Activated CD4-positive, alpha-beta T cell treated with anti-CD3 and anti-CD28 coated beads, Interleukin-2, amount 50 U/mL, for 48 hours (primary cell): ENCODE measurements around the gene C8A.

Experiments used
- DNase-seq, 2 experiments: peaks; one replicate each; pipeline ENCODE4 v3.0.0-alpha.2; 2020

C8A gene

DNA sequence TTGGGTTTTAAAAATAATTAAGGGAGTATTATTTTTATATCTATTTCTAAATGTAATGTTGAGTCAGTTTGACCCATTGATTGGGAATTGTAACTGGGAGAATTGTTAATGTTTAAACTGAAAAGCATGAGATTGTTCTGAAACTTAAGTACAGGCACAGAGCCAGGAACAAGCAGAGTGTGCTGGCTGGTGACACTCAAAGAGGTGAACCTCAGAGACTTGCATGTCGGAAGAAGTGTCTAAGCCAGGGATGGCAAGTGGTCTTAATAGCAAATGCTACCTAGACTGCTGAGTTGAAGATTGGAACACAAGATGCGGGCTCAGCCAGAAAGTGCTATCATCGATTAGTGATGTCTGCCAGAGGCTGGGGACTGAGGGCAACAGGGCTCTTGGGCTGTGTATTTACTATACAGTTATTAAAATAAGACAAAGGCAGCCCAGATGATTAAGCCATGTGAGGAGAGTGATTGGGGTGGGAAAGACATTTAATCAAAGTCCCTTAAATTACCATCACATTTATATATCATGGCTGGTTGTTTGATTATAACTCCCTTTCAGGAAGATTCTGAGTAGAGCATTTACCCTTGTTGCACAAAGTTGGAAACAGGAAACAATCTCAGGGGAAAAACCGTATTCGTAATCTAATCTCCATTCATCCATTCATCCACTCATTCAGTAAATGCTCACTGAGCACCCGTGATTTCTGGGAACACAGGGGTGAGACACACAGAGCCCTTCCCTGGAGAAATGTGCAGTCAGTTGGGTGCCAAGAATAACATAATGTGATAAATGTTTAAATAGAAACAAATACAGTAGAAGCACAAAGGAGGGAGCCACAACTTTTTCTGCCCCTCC, 42.8 kb downstream of the C8A start:
- no peak for DNase-seq

DNA sequence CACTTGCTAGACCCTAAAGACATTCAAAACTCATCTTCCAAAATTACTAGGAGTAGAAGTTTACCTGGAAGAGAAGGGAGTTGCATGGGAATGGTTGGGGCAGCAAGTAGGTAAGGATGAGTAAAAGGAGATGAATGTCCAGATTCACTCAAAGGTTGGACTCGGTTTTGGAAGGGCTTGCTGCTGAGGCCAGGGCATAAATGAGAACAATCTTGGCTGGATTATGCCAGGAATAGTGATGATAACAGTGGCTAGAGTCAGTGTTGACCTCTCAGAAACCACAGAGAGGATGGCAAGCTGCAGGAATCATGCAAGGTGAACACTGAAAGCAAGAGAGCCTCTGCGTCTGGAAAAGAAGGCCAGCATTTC, 43.4 kb downstream of the C8A start:
- no peak for DNase-seq

DNA sequence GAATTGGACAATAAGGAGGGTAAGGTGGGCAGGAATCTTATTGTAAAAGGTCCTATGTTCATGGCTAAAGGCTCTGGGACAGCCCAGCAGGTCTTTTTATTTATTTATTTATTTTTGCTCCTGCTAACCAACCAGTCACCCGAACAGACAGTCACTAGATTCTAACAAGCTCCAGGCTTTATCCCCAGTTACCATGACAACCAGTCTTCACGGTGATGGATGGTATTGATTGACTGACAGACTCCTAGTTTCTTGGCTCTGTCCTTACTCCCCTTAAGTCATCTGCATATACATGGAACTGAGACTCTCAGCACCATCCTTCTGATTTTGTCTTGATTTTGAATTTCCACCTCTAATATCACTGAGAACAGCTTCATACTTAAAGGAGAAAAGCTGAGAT, 44.3 kb downstream of the C8A start:
- no peak for DNase-seq

DNA sequence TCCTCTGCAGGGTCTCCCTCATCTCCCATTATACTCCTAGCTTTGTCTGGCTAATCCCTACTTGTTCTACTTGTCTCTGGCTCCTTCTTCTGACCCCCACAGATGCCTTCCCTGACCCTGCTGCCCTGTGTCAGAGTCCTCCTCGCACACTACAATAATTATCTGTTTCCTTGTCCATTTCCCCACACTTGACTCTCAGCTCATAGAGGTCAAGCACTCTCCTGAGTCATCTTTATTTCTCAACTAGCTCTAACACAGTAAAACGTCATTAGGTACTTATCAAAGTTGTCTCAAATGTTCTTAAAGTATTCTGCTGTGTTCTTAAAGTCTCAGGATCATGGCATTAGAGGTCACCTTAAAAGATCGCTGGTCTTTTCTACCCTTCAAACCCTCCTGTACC, 47.1 kb downstream of the C8A start:
- no peak for DNase-seq

DNA sequence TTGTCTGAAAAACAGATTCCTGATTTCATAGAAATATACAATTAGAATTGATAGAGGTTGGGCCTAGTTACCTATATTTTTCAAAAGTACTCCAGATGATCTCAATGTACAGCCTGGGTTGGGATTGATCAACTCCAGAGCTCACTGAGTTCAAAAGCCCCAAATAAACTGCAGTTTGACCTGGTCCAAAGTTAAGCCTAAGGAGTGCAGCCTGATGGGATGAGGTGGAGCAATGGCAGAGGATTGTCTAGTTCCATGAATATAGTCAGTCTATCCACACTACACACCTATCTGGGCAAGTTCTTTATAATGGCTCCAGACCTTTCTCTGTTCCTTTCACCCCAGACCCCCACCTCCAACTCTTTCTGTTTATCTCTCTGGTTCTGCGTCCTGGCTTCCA, 49.2 kb downstream of the C8A start:
- no peak for DNase-seq

DNA sequence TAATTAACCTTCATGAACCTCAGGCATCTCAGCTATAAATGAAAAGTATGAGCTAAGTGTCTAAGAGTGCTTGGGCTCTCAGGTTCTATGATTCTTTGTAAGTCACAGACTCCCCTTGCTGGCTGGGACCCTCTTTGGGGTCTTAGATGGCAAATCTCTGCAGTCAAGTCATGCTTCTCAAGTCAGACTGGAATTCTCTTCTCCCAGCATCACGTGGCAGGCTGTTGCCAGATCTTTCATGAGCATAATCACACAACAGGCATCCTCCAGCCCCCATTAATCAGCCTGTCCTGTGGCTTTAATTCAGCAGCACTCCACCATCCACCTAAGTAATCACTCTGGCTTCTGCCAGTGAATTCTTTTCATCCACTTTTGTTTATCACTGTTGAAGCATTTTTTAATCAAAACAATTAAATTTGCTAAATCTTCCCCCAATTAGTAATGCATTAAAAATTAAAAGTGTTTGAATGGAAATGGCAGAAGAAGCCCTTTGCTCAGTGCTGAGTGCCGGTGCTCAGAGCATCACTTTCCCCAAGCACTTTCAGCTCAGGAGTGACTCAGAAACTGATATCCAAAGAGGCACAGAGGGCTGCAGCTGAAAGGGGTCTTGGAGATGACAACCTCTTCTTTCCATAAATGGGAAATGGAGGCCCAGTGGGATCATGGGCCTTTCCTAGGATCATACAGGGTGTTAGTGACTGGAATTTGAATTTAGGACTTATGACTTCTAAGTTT, 50.2 kb downstream of the C8A start:
- no peak for DNase-seq

DNA sequence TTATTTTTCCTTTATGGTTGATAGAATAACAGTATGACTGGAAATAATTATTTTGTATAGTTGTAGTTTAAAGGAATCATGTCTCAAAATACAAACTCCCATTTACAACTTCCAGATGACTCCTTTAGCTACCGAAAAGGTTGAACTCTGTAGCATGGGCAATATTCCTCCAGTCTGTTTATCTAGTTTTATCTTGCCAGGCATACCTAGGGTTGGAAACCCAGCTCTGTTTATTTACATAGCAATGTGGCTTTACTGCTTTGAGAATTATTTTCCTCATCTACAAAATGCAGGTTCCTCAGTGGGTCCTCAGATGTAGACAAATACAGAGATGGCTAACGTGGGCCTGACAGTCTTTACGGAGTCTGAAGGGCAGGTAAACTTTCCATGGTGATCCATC, 51.1 kb downstream of the C8A start:
- DNase-seq, result no peak

DNA sequence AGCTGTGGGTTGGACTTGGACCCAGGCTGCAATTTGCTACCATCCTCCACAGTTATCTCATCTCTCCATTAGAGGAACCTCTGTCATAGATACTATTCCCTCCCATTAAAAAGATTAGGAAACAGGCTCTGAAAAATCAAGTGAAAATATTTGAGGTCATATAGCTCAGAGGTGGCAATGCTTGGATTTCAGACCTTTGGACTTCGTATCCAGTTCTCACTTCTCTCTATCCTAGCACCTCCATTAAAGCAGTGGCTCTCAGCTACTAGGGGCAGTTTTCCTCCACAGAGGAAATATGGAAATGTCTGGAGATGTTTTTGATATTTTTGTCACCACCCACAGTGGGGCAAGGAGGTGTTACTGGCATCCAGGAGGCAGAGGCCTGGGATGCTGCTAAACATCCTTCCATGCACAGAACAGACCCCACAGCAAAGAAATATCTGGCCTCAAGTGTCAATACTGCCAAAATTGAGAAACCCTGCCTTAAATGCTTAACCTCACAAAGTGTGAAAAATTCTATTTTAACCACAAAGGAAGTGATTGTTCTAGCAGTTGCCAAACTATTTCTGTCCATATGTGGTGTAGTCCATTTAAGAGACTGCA, 54.1 kb downstream of the C8A start:
- DNase-seq, result no peak

DNA sequence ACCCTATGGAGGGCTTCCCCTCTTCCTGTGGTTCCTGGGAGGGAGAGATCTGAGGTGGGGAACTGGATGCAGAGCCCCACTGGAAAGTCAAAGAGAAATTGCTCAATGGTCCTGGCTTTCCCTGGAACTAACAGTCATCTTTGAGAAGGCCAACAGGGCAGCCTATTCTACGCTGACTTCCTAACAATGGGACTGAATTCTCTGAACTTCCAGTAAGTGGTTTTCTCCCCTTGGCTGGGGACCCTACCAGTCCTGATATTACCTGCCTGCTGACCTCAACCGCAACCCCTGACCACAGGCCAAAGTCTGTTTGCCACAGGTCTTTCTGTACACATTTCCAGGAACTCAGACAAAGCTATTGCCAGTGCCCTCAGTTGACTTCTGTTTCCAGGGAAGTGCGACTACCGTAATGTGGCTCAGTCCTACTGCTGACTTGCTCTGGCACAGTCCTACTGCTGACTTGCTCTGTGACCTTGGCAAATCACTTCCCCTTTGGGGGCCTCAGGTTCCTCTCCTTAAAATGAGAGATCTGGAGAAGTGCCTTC, 55.9 kb downstream of the C8A start:
- DNase-seq, result no peak

DNA sequence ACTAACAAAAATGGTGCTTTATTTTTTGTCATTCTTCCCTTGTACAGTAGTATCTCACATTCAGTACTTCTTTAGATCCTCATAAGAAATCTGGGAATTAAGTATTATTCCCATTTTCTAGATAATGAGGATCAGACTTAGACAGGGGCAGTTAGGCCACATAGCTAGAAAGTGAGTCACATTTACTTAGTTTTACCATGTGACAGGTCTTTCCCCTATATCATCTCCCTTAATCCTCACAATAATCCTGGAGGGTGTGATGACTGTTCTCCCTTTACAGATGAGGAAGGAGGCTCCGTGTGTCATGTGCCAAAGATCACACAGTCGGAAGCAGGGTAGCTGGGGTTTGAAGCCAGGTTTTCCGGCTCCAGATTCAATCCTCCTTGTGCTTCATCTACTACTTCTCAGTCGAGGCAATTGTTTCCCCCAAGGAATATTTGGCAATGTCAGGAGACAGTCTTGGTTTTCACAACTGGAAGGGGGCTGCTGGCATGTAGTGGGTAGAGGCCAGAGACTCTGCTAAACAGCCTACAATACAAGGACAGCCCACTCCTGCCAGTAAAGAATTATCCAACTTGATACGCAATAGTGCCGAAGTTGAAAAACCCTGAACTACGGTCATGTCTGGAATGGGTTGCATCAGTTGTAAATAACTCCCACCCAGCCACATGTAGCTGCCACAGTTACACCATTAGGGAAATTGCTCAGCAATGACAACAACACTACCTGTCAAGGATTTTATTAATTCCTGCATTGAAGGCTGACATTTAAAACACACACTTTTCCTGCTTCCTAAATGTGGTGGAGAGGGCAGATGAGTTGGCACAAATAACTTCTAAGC, 56.7 kb downstream of the C8A start:
- no peak for DNase-seq

DNA sequence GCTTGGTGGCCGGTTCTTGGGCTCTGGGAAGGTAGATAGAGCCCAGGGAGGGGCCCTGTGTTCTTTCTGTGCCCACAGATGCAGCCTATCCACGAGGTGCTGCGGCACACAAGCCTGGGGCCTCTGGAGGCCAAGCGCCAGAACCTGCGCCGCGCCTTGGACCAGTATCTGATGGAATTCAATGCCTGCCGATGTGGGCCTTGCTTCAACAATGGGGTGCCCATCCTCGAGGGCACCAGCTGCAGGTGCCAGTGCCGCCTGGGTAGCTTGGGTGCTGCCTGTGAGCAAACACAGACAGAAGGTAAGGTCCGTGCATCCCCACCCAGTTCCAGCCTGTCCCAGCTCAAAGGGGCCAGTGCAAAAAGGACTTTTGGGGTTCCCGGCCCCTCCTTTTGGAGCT, 57.7 kb downstream of the C8A start:
- DNase-seq, result no peak

DNA sequence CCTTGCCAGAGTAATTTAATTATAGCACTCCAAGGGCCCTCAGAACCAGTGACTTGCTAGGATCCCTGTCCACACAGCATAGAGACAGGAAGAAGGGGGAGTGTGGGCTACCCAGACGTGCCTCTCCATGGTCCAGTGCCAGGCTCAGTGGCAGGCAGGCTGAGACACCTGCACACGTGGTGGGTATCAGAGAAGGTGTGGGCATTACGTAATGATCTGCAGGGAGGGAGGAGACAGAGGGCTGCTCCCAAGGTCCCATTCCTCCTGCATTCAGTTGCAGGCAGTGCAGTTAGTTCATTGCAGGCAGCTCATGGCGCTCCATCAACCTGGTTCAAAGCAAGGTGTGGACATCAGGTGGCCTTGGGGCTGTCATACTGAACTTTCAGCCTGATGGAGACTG, 61.4 kb downstream of the C8A start:
- DNase-seq, result no peak

DNA sequence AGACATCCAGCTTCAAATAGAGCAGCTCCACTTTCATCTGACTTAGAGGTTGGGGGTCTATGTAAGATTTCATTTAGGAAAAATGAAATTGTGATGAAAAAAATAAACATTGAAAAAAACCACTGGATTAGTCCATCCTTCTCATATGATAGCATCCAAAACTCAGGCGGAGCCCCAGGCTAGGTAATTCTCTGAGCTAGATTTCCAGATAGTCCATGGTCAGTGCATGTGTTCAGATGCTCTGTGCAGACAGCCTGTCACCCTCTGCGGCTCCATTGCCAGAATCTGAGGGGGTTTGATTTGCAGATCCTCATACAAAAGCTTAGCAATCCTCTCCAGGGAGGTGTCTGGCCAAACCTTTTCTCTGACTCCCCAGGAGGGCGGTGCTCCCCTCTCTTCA, 62.0 kb downstream of the C8A start:
- no peak for DNase-seq

DNA sequence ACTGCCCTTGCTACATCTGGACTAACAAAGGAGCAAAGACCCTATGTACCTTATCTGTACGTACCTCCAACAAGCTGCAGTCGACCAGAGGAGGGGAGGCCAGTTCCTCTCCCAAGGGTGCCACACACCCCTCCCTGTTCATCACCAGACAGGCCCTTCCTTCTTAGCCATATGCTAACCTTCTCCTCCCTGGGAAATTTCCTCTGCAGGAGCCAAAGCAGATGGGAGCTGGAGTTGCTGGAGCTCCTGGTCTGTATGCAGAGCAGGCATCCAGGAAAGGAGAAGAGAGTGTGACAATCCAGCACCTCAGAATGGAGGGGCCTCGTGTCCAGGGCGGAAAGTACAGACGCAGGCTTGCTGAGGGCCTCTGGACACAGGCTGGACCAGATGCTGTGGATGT, 62.8 kb downstream of the C8A start:
- DNase-seq, result no peak

DNA sequence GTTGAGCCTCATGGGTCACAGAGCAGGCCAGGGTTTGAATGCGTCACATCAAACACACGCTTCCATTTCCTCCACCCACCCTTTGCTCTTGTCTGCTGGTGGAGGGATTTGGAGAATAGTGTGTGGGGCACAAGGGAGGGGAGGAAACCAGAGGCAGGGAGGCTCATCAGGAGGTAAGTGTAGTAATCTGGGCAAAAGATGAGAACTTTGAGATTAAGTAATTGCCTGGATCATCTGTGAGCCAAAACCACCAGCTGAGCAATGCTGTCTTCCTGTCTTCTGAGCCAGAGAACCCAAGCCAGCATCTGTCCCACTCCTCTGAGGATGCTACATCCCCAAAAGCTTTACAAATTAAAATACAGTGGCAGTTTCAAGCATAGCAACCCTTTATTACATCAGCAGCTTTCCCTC, 66.0 kb downstream of the C8A start:
- DNase-seq, result no peak

DNA sequence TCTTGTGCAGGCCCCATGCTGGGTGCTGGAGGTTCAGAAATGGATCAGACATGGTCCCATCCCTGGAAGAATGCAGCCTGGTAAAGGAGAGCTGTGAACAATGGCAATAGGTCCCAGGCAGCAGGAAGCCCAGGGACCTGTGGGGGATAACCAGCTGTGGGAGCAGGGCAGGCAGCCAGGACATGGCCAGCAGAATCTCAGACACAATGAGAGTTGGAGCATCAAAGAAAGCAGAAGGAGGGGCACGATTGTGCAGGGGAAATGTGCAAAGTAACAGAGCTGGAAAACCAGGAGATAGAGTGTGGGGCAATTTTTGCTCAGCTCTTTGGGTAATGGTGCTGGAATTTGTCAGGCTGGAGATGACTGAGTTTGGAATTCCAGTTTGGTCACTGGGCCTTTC, 66.9 kb downstream of the C8A start:
- no peak for DNase-seq

DNA sequence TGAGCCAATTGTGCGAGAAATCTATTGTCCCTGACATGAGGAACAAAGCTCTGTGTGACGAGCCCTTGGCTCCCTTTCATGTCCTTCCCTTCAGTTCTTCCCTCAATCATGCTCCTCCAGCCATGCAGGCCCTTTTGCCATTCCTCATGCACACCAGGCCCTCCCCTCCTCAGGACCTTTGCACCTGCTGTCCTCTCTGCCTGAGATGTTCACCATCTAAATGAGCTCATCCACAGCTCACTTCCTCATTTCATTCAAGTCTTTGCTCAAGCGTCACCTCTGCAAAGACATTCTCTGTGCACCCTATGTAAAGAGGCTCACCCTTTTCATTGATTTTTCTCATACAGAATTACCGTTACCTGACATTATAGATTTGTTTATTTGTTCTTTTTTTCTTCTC, 67.5 kb downstream of the C8A start:
- DNase-seq, result no peak

DNA sequence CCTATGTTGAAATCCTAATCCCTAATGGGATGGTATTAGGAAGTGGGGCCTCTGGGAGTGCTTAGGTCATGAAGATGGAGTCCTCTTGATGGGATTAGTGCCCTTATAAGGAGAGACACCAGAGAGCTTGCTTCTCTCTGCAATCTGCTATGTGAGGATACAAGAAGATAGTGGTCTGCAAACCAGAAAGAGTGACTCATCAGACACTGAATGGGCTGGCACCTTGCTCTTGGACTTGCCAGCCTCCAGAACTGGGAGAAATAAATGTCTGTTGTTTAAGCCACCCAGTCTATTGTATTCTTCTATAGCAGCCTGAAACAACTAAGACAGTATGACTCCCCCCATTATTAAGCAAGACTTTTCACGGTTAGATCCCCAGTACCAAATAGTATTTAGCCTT, 67.9 kb downstream of the C8A start:
- no peak for DNase-seq

DNA sequence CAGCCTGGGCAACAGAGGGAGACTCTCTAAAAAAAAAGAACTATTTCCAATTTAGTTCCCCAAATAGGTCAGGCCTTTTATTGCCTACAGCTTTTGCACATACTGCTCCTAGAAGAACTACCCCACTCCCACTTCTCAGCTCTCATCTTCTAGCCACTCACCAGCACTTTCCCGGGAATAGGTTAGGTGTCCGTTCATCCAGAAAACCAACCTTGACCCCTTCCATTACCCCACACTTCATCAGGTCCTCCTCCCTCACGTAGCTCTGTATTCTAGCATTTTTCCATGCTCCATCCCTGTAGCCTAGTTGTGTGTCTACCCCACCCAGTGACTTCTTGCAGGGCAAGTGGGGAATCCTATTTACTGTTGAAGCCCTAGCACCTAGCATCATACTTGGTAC, 68.6 kb downstream of the C8A start:
- no peak for DNase-seq

DNA sequence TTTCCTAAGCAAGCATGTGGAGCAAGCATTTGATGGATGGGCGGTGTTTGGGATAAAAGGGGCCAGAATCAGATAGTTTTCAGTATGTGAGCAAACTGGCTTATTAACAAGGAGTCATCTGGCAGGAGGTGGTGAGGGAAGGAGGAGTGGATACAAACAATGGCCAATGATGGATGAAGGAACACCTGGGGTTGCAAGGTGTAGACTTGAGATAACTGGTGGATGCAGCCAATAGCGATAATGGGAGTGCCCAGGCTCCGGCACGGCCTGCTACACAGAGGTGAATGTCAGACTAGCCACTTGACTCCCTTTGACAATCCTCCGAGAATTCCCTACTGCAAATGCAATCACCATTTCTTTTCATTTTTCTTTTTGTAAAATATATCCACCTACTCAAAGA, 69.5 kb downstream of the C8A start:
- no peak for DNase-seq

DNA sequence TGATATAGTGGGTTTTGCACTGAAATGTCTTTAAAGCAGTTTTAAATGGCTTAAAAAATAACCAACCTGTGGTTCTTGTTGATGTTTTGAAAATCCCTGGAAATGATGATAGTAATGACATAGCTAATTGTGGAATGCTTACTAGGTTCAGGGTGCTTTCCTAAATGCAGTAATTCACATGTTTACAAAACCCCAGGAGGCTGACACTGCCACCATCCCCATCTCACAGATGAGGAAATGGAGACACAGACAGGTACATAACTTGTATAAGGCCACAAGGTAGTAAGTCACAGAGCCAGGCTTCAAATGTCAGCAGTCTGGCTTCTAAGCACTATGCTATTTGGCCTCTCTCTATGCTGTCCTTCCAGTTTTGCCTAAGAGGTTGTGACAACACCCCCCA, 70.6 kb downstream of the C8A start:
- DNase-seq, result no peak

DNA sequence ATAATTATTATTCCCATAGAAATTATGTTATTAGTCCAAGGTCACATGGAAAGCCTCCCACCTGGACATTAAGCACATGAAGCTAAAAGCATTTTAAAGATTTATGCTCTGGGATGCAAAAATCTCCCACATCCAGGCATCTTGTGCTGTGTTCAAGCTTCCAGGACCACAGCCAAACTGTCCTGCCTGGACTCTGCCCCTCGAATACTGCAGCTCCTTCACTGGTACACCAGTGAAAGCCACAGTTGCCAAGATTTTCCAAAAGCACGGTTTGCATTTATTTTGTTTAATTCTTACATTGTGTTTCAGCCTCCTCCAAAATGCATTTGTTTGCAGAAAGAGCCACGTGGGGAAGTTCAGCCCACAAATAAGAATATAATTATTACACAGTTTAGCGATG, 72.6 kb downstream of the C8A start:
- DNase-seq, result no peak

DNA sequence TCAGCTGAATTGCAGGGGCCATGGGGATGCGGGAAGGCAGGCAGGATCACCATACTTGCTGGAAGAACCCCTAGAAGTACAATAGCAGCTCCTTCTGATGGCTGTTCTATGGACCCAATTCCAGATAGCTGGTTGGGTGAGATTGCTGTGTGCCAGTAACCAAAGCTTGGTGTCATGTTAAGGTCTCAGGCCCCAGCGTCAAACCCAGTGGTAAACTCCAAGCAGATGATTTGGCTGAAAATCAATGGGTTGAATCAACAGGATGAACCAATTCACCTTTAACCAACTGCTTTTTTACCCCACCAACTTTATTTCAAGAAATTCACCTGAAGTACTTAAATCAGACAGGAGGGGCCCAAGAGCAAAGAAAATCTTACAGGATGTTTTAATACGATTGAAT, 73.4 kb downstream of the C8A start:
- DNase-seq, result no peak
